Subcutaneous abdominal adipose tissue (tissue), 5 donors: Measurements from ENCODE around the gene PEAK1.
A peak's percentile ranks its signal among the peaks of the same experiment; 100 is the strongest.

Source experiments
- H3K27ac ChIP-seq: one replicate; pipeline ENCODE4 v1.7.0; 2013; ENCODE audit warnings: low read depth, mild to moderate bottlenecking, inconsistent platforms, low read length, moderate library complexity
- H3K27me3 ChIP-seq, 5 donors: one replicate each; pipeline ENCODE4 v1.7.0; 2013; ENCODE audit warnings: low read length in 5 of 5, inconsistent platforms in 1 of 5; ENCODE audit not compliant: control insufficient read depth in 5 of 5, insufficient read depth in 4 of 5
- H3K36me3 ChIP-seq, 5 donors: one replicate each; pipeline ENCODE4 v1.7.0; 2013; ENCODE audit warnings: low read length in 5 of 5; ENCODE audit not compliant: control insufficient read depth in 5 of 5, insufficient read depth in 5 of 5
- H3K4me1 ChIP-seq, 5 donors: one replicate each; pipeline ENCODE4 v1.7.0; 2013; ENCODE audit warnings: low read length in 5 of 5, mild to moderate bottlenecking in 3 of 5, moderate library complexity in 1 of 5; ENCODE audit not compliant: control insufficient read depth in 5 of 5, insufficient read depth in 5 of 5
- H3K4me3 ChIP-seq, 5 donors: one replicate each; pipeline ENCODE4 v1.7.0; 2013; ENCODE audit warnings: low read length in 5 of 5, low read depth in 1 of 5
- H3K9ac ChIP-seq, 5 donors: one replicate each; pipeline ENCODE4 v1.7.0; 2013; ENCODE audit warnings: low read length in 5 of 5, mild to moderate bottlenecking in 4 of 5, moderate library complexity in 3 of 5
- H3K9me3 ChIP-seq, 5 donors: one replicate each; pipeline ENCODE4 v1.7.0; 2013; ENCODE audit warnings: low read length in 5 of 5; ENCODE audit not compliant: control insufficient read depth in 5 of 5
- donor health status: healthy.
- donor health status: healthy.
- donor health status: healthy.
- donor health status: healthy.
- donor health status: healthy.

The PEAK1 gene

GRCh38 chr15:77097921-77098320, 322.0 kb downstream of the PEAK1 start:
- no peaks in the 10 kb centered on the region for H3K36me3 ChIP-seq
- H3K4me1 ChIP-seq = peaks cover 0 to 4% (median 0%) of the 10 kb centered on the region in 5 donors
- no peak overlapping the region for H3K4me3 ChIP-seq
- no peak overlapping the region for H3K9ac ChIP-seq
- no peak overlapping the region for H3K27ac ChIP-seq
- H3K9me3 ChIP-seq = no peaks in the 10 kb centered on the region
- no peaks in the 10 kb centered on the region for H3K27me3 ChIP-seq

GRCh38 chr15:77097248-77097721, 322.6 kb downstream of the PEAK1 start:
- Histone ChIP-seq H3K9ac (no peak overlapping the region), H3K36me3 (no peaks in the 10 kb centered on the region), H3K4me1 (peaks cover 0 to 4% (median 0%) of the 10 kb centered on the region in 5 donors), H3K9me3 (no peaks in the 10 kb centered on the region), H3K27ac (no peak overlapping the region), H3K4me3 (no peak overlapping the region), H3K27me3 (no peaks in the 10 kb centered on the region)

- Histone ChIP-seq H3K27me3 (no peaks in the 10 kb centered on the region), H3K4me1 (peaks cover 0 to 4% (median 0%) of the 10 kb centered on the region in 5 donors), H3K36me3 (no peaks in the 10 kb centered on the region), H3K9me3 (no peaks in the 10 kb centered on the region), H3K27ac (no peak overlapping the region), H3K4me3 (no peak overlapping the region), H3K9ac (no peak overlapping the region)
Observed at GRCh38 chr15:77096541-77096940, 323.4 kb downstream of the PEAK1 start.

- Histone ChIP-seq H3K9me3 (no peaks in the 10 kb centered on the region), H3K27me3 (no peaks in the 10 kb centered on the region), H3K4me1 (peaks cover 0 to 4% (median 0%) of the 10 kb centered on the region in 5 donors), H3K27ac (no peak overlapping the region), H3K9ac (no peak overlapping the region), H3K4me3 (no peak overlapping the region), H3K36me3 (no peaks in the 10 kb centered on the region)
Observed at GRCh38 chr15:77096138-77096537, 323.8 kb downstream of the PEAK1 start.

GRCh38 chr15:77094397-77095030, 325.4 kb downstream of the PEAK1 start:
- Histone ChIP-seq H3K27me3 (no peaks in the 10 kb centered on the region), H3K9ac (no peak overlapping the region), H3K27ac (no peak overlapping the region), H3K4me1 (peaks cover 0 to 4% (median 0%) of the 10 kb centered on the region in 5 donors), H3K4me3 (no peak overlapping the region), H3K9me3 (no peaks in the 10 kb centered on the region), H3K36me3 (no peaks in the 10 kb centered on the region)

- H3K9me3 ChIP-seq = no peaks in the 10 kb centered on the region
- peaks cover 0 to 4% (median 0%) of the 10 kb centered on the region in 5 donors for H3K4me1 ChIP-seq
- no peak overlapping the region for H3K9ac ChIP-seq
- no peaks in the 10 kb centered on the region for H3K27me3 ChIP-seq
- no peak overlapping the region for H3K4me3 ChIP-seq
- no peaks in the 10 kb centered on the region for H3K36me3 ChIP-seq
- H3K27ac ChIP-seq = no peak overlapping the region
Observed at GRCh38 chr15:77093436-77093835, 326.5 kb downstream of the PEAK1 start.

- Histone ChIP-seq H3K36me3 (no peaks in the 10 kb centered on the region), H3K9ac (no peak overlapping the region), H3K4me1 (no peaks in the 10 kb centered on the region), H3K27ac (no peak overlapping the region), H3K4me3 (no peak overlapping the region), H3K27me3 (no peaks in the 10 kb centered on the region), H3K9me3 (no peaks in the 10 kb centered on the region)
Observed at GRCh38 chr15:77091097-77091496, 328.8 kb downstream of the PEAK1 start.

GRCh38 chr15:77087213-77087612, 332.7 kb downstream of the PEAK1 start:
- Histone ChIP-seq H3K9ac (no peak overlapping the region), H3K9me3 (no peaks in the 10 kb centered on the region), H3K4me3 (no peak overlapping the region), H3K4me1 (peaks cover 0 to 8% (median 7%) of the 10 kb centered on the region in 5 donors), H3K27ac (no peak overlapping the region), H3K27me3 (no peaks in the 10 kb centered on the region), H3K36me3 (no peaks in the 10 kb centered on the region)

- no peak overlapping the region for H3K4me3 ChIP-seq
- peak overlapping the region; percentile 34 for H3K27ac ChIP-seq
- peaks cover 0 to 8% (median 7%) of the 10 kb centered on the region in 5 donors for H3K4me1 ChIP-seq
- no peaks in the 10 kb centered on the region for H3K36me3 ChIP-seq
- H3K27me3 ChIP-seq = no peaks in the 10 kb centered on the region
- H3K9ac ChIP-seq = no peak overlapping the region
- no peaks in the 10 kb centered on the region for H3K9me3 ChIP-seq
Observed at GRCh38 chr15:77085297-77085696, 334.6 kb downstream of the PEAK1 start.

- H3K27me3 ChIP-seq = no peaks in the 10 kb centered on the region
- H3K9me3 ChIP-seq = no peaks in the 10 kb centered on the region
- H3K4me3 ChIP-seq = no peak overlapping the region
- H3K36me3 ChIP-seq = no peaks in the 10 kb centered on the region
- peaks cover 0 to 8% (median 7%) of the 10 kb centered on the region in 5 donors for H3K4me1 ChIP-seq
- no peak overlapping the region for H3K9ac ChIP-seq
- H3K27ac ChIP-seq = peak overlapping the region; percentile 34
Observed at GRCh38 chr15:77084436-77084835, 335.5 kb downstream of the PEAK1 start.
